ENCODE data around the gene FBXO28. TPM values are rescaled to one million over a fixed set of nuclear protein-coding genes. Genes with fewer than 3 reads are reported as not detected.

Gene FBXO28
- total and polyA plus RNA-seq, 2 donors (not counting 3 experiments of a cell fraction or from before 2014, with no cell fraction given) = 8.9 to 32.6 TPM

- H3K4me1 ChIP-seq (ENCODE audit: control insufficient read depth, extremely low read depth, insufficient read depth, low read length) = no peaks in the 10 kb centered on the region
- H3K27me3 ChIP-seq (ENCODE audit: control insufficient read depth in 2 of 2, insufficient read depth in 2 of 2, low read length in 2 of 2) = no peaks in the 10 kb centered on the region
- no TSS peak for BruUV-seq (replicated peaks)
- H2AFZ ChIP-seq (ENCODE audit: low read depth, low read length) = no peak overlapping the region
- FAIRE-seq (no peak), DNase-seq (ENCODE audit: low read depth, low spot score) (no peak)
- intact Hi-C loops (cut with micrococcal nuclease) (no loop called here), dilution Hi-C loops (cut with MboI; ENCODE audit: extremely low pct_ligation_motif_present, low sequenced_read_pairs) (no loop called here)
- H3K9me1 ChIP-seq (replicated peaks; ENCODE audit: control insufficient read depth, extremely low read depth, insufficient read depth, low read length) = no peaks in the 10 kb centered on the region
- H3K4me3 ChIP-seq (replicated peaks in 1 of 3; ENCODE audit: insufficient read depth in 1 of 3, low read depth in 1 of 3, low read length in 3 of 3) = no peak overlapping the region
- H3K9ac ChIP-seq (replicated peaks; ENCODE audit: extremely low read depth, insufficient read depth, low read length) = no peak overlapping the region
- no peaks in the 10 kb centered on the region for H3K79me2 ChIP-seq (ENCODE audit: control insufficient read depth, insufficient read depth, low read length)
- H3K36me3 ChIP-seq (ENCODE audit: control insufficient read depth in 2 of 2, extremely low read depth in 1 of 2, insufficient read depth in 2 of 2, low read length in 2 of 2) = no peaks in the 10 kb centered on the region
- no peak overlapping the region for H3K4me2 ChIP-seq (ENCODE audit: insufficient read depth, low read length)
- TF ChIP-seq MYC (IDR thresholded peaks at IDR 0.05; ENCODE audit: low read depth, low read length) = no peak
- TF ChIP-seq MAX (IDR thresholded peaks at IDR 0.05; ENCODE audit: insufficient read depth, insufficient read length) = no peak
- no peak for TF ChIP-seq POLR2A (IDR thresholded peaks at IDR 0.05; ENCODE audit: low read depth, low read length)
- TF ChIP-seq POLR2AphosphoS5 (IDR thresholded peaks at IDR 0.05; ENCODE audit: insufficient read depth, low read depth, low read length) = no peak
- no peak for TF ChIP-seq JUN (IDR thresholded peaks at IDR 0.05; ENCODE audit: borderline replicate concordance, insufficient read depth, insufficient read length, low read depth)
- no peak for TF ChIP-seq EZH2 (IDR thresholded peaks at IDR 0.05; ENCODE audit: borderline replicate concordance, low read depth, low read length, severe bottlenecking)
- no peak for TF ChIP-seq FOS (IDR thresholded peaks at IDR 0.05; ENCODE audit: borderline replicate concordance, insufficient read depth, low read length)
- no peak for TF ChIP-seq CTCF (IDR thresholded peaks at IDR 0.05; ENCODE audit: extremely low read depth in 1 of 2, insufficient read depth in 1 of 2, low read depth in 1 of 2, low read length in 2 of 2)
- TF ChIP-seq GATA2 (IDR thresholded peaks at IDR 0.05; ENCODE audit: insufficient read depth, insufficient read length, low read depth, low read length) = no peak
- H3K27ac ChIP-seq (ENCODE audit: insufficient read depth, low read depth, low read length) = no peak overlapping the region
- POLR2A ChIA-PET = no interaction called here
- peaks cover 2% of the 10 kb centered on the region for H4K20me1 ChIP-seq (replicated peaks; ENCODE audit: control insufficient read depth, extremely low read depth, insufficient read depth, low read length)
- no peaks in the 10 kb centered on the region for H3K9me3 ChIP-seq (replicated peaks; ENCODE audit: control insufficient read depth, insufficient read depth, low read length)
- CTCF ChIA-PET = interaction anchor here (1.0 to 3.0 kb wide), 5 partner anchors 13 to 105 kb away, joined by 3 to 11 read pairs (median 5); no protein-coding TSS in a partner anchor
Observed at GRCh38 chr1:224151117-224151516, 37.2 kb downstream of the FBXO28 start.

Data from endothelial cell of umbilical vein (primary cell).